Neuronal stem cell (in vitro differentiated cells): ENCODE data around the gene CPXM2.

ENCODE experiments used
- DNase-seq: peaks from one replicate; pipeline ENCODE4 v3.0.0-alpha.2; 2013; ENCODE audit warnings: low spot score
- H2AFZ ChIP-seq: one replicate; pipeline ENCODE4 v1.6.1; 2013; ENCODE audit warnings: mild to moderate bottlenecking, low read length, inconsistent platforms
- H2AK5ac ChIP-seq: 2 replicates; pipeline ENCODE4 v1.6.1; 2013; ENCODE audit warnings: low read depth, mild to moderate bottlenecking, inconsistent platforms, low read length, moderate library complexity, mixed read lengths
- H2BK120ac ChIP-seq: 2 replicates; pipeline ENCODE4 v1.6.1; 2013; ENCODE audit warnings: low read depth, mild to moderate bottlenecking, inconsistent platforms, low read length, moderate library complexity, mixed read lengths
- H2BK12ac ChIP-seq: one replicate; pipeline ENCODE4 v1.6.1; 2013; ENCODE audit warnings: low read length, inconsistent platforms
- H2BK15ac ChIP-seq: 2 replicates; pipeline ENCODE4 v1.6.1; 2013; ENCODE audit warnings: mild to moderate bottlenecking, low read length, inconsistent platforms, mixed read lengths
- H2BK5ac ChIP-seq: one replicate; pipeline ENCODE4 v1.6.1; 2013; ENCODE audit warnings: inconsistent platforms, mild to moderate bottlenecking, low read length, moderate library complexity
- H3K14ac ChIP-seq: one replicate; pipeline ENCODE4 v1.6.1; 2013; ENCODE audit warnings: low read length, inconsistent platforms
- H3K18ac ChIP-seq: 2 replicates; pipeline ENCODE4 v1.6.1; 2013; ENCODE audit warnings: low read length, inconsistent platforms
- H3K23ac ChIP-seq: 2 replicates; pipeline ENCODE4 v1.6.1; 2013; ENCODE audit warnings: low read depth, mild to moderate bottlenecking, mixed read lengths, low read length, inconsistent platforms; ENCODE audit not compliant: poor library complexity
- H3K27ac ChIP-seq: replicated peaks from 3 replicates; pipeline ENCODE4 v1.5.1; 2013; ENCODE audit warnings: low read length, inconsistent platforms
- H3K27me3 ChIP-seq, 3 experiments: 2 replicates each; pipeline ENCODE4 v1.6.1; 2013; ENCODE audit warnings: low read length in 3 of 3, mild to moderate bottlenecking in 2 of 3, inconsistent platforms in 1 of 3, low read depth in 1 of 3, mixed read lengths in 1 of 3, moderate library complexity in 1 of 3; ENCODE audit not compliant: control insufficient read depth in 3 of 3, insufficient read depth in 3 of 3
- H3K36me3 ChIP-seq, 2 donors: replicated peaks in 1 of 2; 2 replicates each; pipeline ENCODE4 v1.6.1; 2013; ENCODE audit warnings: low read length in 2 of 2; ENCODE audit not compliant: control insufficient read depth in 2 of 2, insufficient read depth in 2 of 2
- H3K4ac ChIP-seq: 2 replicates; pipeline ENCODE4 v1.6.1; 2013; ENCODE audit warnings: inconsistent platforms, mild to moderate bottlenecking, low read length, moderate library complexity
- H3K4me1 ChIP-seq, 2 donors: 1 replicate in 1 of 2; 2 replicates in 1 of 2; pipeline ENCODE4 v1.6.1; 2013; ENCODE audit warnings: low read length in 2 of 2, low read depth in 1 of 2; ENCODE audit not compliant: control insufficient read depth in 2 of 2, insufficient read depth in 1 of 2
- H3K4me2 ChIP-seq: one replicate; pipeline ENCODE4 v1.6.1; 2013; ENCODE audit warnings: mild to moderate bottlenecking, low read length, inconsistent platforms; ENCODE audit not compliant: insufficient read depth, poor library complexity, severe bottlenecking
- H3K4me3 ChIP-seq, 2 donors: 2 replicates each; pipeline ENCODE4 v1.5.1; 2013; ENCODE audit warnings: low read length in 2 of 2, mild to moderate bottlenecking in 2 of 2, inconsistent platforms in 1 of 2, moderate library complexity in 1 of 2
- H3K79me1 ChIP-seq: one replicate; pipeline ENCODE4 v1.6.1; 2013; ENCODE audit warnings: low read depth, mild to moderate bottlenecking, inconsistent platforms, low read length, moderate library complexity
- H3K9ac ChIP-seq: one replicate; pipeline ENCODE4 v1.6.1; 2013; ENCODE audit warnings: mild to moderate bottlenecking, low read depth, low read length, inconsistent platforms; ENCODE audit not compliant: poor library complexity
- H3K9me3 ChIP-seq, 2 donors: replicated peaks in 1 of 2; 2 replicates each; pipeline versions ENCODE3 to v1.6.1; 2013; ENCODE audit warnings: low read length in 2 of 2, mild to moderate bottlenecking in 2 of 2, inconsistent platforms in 1 of 2, low read depth in 1 of 2, mixed read lengths in 1 of 2, moderate library complexity in 1 of 2; ENCODE audit not compliant: control insufficient read depth in 2 of 2, insufficient read depth in 1 of 2
- H4K8ac ChIP-seq: one replicate; pipeline ENCODE4 v1.6.1; 2013; ENCODE audit warnings: low read depth, mild to moderate bottlenecking, inconsistent platforms, low read length, moderate library complexity
- H4K91ac ChIP-seq: one replicate; pipeline ENCODE4 v1.6.1; 2013; ENCODE audit warnings: low read length, low read depth, mild to moderate bottlenecking, inconsistent platforms; ENCODE audit not compliant: poor library complexity
- WGBS, 2 donors: extraction: QIAGEN DNeasy Blood & Tissue Kit; methylation state at CpG; one replicate each; pipeline ENCODE4 v1.1.7; 2013; ENCODE audit warnings: missing lambda C conversion rate in 2 of 2, mixed read lengths in 1 of 2; ENCODE audit not compliant: insufficient read length in 2 of 2, insufficient replicate concordance in 1 of 2; ENCODE audit errors: extremely low coverage in 2 of 2; 5-methylcytosine and 5-hydroxymethylcytosine counted together

CPXM2 gene

GRCh38 chr10:123878666-123879303 is 12.8 kb downstream of the CPXM2 start:
- Histone ChIP-seq H2BK15ac (no peak overlapping the region), H3K36me3 (peaks cover 0 to 1% of the 10 kb centered on the region in 2 donors), H3K23ac (no peak overlapping the region), H2AK5ac (no peak overlapping the region), H3K27me3 (peaks cover 0 to 6% (median 0%) of the 10 kb centered on the region in 3 experiments), H3K14ac (no peak overlapping the region), H3K9ac (no peak overlapping the region), H4K8ac (no peak overlapping the region), H3K79me1 (no peaks in the 10 kb centered on the region), H3K18ac (no peak overlapping the region), H3K4me2 (no peak overlapping the region), H3K4me3 (no peak overlapping the region), H2BK120ac (no peak overlapping the region), H2BK12ac (no peak overlapping the region), H4K91ac (peak overlapping the region; percentile 86), H3K4ac (no peak overlapping the region), H2AFZ (no peak overlapping the region), H3K4me1 (peaks cover 0 to 5% of the 10 kb centered on the region in 2 donors), H3K27ac (no peak overlapping the region), H3K9me3 (no peaks in the 10 kb centered on the region), H2BK5ac (no peak overlapping the region)
- DNase-seq, result no peak
- no CpG with 5 or more reads among the region's 7 CpGs for WGBS, 2 donors

DNA sequence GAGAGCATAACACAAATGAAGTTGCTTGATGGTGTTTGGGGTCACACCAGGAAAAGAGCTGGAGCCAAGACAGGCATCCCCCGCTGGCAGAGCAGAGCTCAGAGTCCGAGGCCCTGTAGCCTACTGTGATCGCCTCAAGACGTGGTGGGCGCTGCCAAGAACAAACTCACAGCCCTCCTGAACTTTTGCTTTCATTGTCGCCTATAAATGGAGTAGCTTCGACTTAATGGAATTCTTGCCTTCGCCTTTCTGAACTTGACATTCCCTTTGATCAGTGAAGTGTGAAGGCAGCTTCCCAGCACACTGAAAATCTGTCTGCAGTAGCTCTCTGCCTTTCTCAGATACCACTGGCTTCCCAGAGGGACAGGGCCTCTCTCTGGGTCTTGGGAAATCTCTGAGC is 21.3 kb downstream of the CPXM2 start:
- H3K4me2 ChIP-seq, result no peak overlapping the region
- no peak overlapping the region for H2AK5ac ChIP-seq
- H2AFZ ChIP-seq, result no peak overlapping the region
- DNase-seq, result no peak
- no peak overlapping the region for H3K4me3 ChIP-seq
- H3K9ac ChIP-seq, result no peak overlapping the region
- H3K18ac ChIP-seq, result no peak overlapping the region
- H3K27me3 ChIP-seq, result peaks cover 0 to 19% (median 0%) of the 10 kb centered on the region in 3 experiments
- H4K8ac ChIP-seq, result no peak overlapping the region
- no peak overlapping the region for H3K23ac ChIP-seq
- no peak overlapping the region for H3K14ac ChIP-seq
- H4K91ac ChIP-seq, result no peak overlapping the region
- H3K4ac ChIP-seq, result no peak overlapping the region
- H2BK5ac ChIP-seq, result no peak overlapping the region
- no peak overlapping the region for H2BK120ac ChIP-seq
- H2BK12ac ChIP-seq, result no peak overlapping the region
- no peak overlapping the region for H3K27ac ChIP-seq
- H3K79me1 ChIP-seq, result no peaks in the 10 kb centered on the region
- H3K9me3 ChIP-seq, result no peaks in the 10 kb centered on the region
- H3K4me1 ChIP-seq, result peaks cover 0 to 9% of the 10 kb centered on the region in 2 donors
- H3K36me3 ChIP-seq, result peaks cover 0 to 1% of the 10 kb centered on the region in 2 donors
- no CpG with 5 or more reads among the region's 8 CpGs for WGBS, 2 donors
- no peak overlapping the region for H2BK15ac ChIP-seq

DNA sequence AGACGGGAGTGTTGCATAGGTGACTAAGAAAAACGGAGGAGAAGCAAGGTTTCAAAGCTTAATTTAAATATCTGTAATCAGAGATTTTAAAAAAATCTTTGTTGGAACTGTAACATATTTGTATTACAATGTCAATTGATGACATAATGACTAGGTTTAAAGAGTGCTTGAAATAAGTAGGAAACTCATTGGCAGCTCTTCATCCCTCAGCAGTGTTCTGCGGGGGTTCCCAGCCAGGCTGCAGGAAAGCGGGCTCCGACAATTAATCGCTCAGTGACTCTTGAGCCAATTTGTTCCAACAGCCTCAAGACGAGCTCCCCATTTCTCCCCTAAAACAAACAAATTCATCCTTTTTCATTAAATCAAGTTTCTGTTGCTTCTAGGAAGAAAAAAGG is 22.6 kb downstream of the CPXM2 start:
- no peak overlapping the region for H3K23ac ChIP-seq
- H3K4me1 ChIP-seq, result peaks cover 0 to 9% of the 10 kb centered on the region in 2 donors
- no peaks in the 10 kb centered on the region for H3K36me3 ChIP-seq
- H2BK120ac ChIP-seq, result no peak overlapping the region
- no peak overlapping the region for H2AFZ ChIP-seq
- no peak overlapping the region for H4K8ac ChIP-seq
- no peak for DNase-seq
- H3K27ac ChIP-seq, result no peak overlapping the region
- H3K27me3 ChIP-seq, result peaks cover 0 to 15% (median 0%) of the 10 kb centered on the region in 3 experiments
- H2BK12ac ChIP-seq, result no peak overlapping the region
- WGBS, 2 donors, result no CpG with 5 or more reads among the region's 7 CpGs
- no peak overlapping the region for H2BK15ac ChIP-seq
- H2BK5ac ChIP-seq, result no peak overlapping the region
- H3K4me2 ChIP-seq, result no peak overlapping the region
- H4K91ac ChIP-seq, result no peak overlapping the region
- no peak overlapping the region for H3K18ac ChIP-seq
- H3K14ac ChIP-seq, result no peak overlapping the region
- no peak overlapping the region for H2AK5ac ChIP-seq
- no peaks in the 10 kb centered on the region for H3K79me1 ChIP-seq
- H3K4ac ChIP-seq, result no peak overlapping the region
- no peak overlapping the region for H3K4me3 ChIP-seq
- H3K9ac ChIP-seq, result no peak overlapping the region
- no peaks in the 10 kb centered on the region for H3K9me3 ChIP-seq

- Histone ChIP-seq H3K18ac (no peak overlapping the region), H3K9ac (no peak overlapping the region), H3K79me1 (no peaks in the 10 kb centered on the region), H3K4ac (no peak overlapping the region), H3K27me3 (peaks cover 0 to 14% (median 0%) of the 10 kb centered on the region in 3 experiments), H4K91ac (no peak overlapping the region), H2BK120ac (no peak overlapping the region), H3K36me3 (no peaks in the 10 kb centered on the region), H2BK15ac (no peak overlapping the region), H3K4me1 (peaks cover under 1 to 9% of the 10 kb centered on the region in 2 donors), H3K9me3 (no peaks in the 10 kb centered on the region), H3K23ac (no peak overlapping the region), H3K4me2 (no peak overlapping the region), H3K4me3 (no peak overlapping the region), H2BK12ac (no peak overlapping the region), H2BK5ac (no peak overlapping the region), H2AK5ac (no peak overlapping the region), H3K27ac (no peak overlapping the region), H3K14ac (no peak overlapping the region), H4K8ac (no peak overlapping the region), H2AFZ (no peak overlapping the region)
- DNase-seq, result no peak
- no CpG with 5 or more reads among the region's 15 CpGs for WGBS, 2 donors
Measured at GRCh38 chr10:123868038-123869019, 23.3 kb downstream of the CPXM2 start.
